ENCODE data around the gene SGPL1.

GRCh38 chr10:70886921-70887665 is 71.3 kb downstream of the SGPL1 start:
- TF ChIP-seq EZH2 (IDR thresholded peaks at IDR 0.05; ENCODE audit: borderline replicate concordance, low read length) (no peak), CTCF (conservative IDR thresholded peaks at IDR 0.05 in 1 of 2, IDR thresholded peaks at IDR 0.05 in 1 of 2; ENCODE audit: extremely low read depth in 1 of 2, insufficient read depth in 1 of 2, low read depth in 1 of 2, low read length in 2 of 2) (no peak)
